GM18498 (cell line): ENCODE measurements around the gene CAPS2.

ENCODE experiments used
- ATAC-seq: cut with Tn5 transposase; IDR thresholded peaks from one replicate; pipeline ENCODE4 v1.9.1; 2021; ENCODE audit warnings: mild to moderate bottlenecking, moderate library complexity; ENCODE audit not compliant: unreplicated experiment

The CAPS2 gene

GRCh38 chr12:75305412-75306332 lies 24.5 kb downstream of the CAPS2 start:
- ATAC-seq, result no peak

GRCh38 chr12:75302781-75303180 lies 27.3 kb downstream of the CAPS2 start:
- no peak for ATAC-seq

- ATAC-seq, result no peak
Observed at GRCh38 chr12:75302225-75302624, 27.9 kb downstream of the CAPS2 start.

- ATAC-seq, result no peak
Observed at GRCh38 chr12:75294797-75295196, 35.3 kb downstream of the CAPS2 start.

GRCh38 chr12:75294336-75294735 lies 35.8 kb downstream of the CAPS2 start:
- no peak for ATAC-seq

- ATAC-seq, result no peak
Observed at GRCh38 chr12:75291014-75291413, 39.1 kb downstream of the CAPS2 start.

DNA sequence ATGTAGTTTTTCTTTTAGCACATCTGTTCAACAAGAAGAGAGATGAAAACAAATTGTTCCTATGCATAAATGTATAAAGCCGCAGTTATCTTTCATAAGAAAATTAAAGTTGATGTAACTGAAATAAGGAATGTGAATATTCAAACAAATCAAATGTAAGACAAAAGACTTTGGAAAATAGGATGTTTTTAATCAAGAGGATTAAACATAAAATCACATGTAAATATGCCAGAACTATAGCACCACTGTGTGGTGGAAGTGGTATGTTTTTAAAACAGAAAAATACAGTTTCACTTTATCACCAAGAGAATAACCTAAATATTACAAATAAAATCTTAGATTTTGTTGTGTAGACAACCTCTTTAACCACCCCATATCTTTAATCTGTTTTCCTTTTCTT lies 40.4 kb downstream of the CAPS2 start:
- ATAC-seq, result no peak

DNA sequence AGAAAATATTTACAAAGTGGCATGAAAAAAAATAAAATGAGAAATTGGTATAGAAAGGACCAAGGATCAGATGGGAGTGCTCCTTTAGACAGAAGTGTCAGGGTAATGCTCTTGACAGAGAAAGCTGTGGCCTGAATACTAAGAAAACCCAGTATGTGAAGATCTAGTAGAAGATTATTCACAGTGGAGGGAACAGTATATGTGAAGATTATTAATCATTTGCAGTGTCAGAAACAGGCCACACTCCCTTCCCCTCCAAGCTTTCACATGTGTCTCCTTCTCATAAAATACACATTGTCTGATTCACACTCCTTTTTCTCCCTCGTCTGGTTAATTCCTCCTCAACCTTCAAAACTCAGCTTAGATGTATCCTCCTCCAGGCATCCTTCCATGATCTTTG lies 41.3 kb downstream of the CAPS2 start:
- ATAC-seq, result no peak

DNA sequence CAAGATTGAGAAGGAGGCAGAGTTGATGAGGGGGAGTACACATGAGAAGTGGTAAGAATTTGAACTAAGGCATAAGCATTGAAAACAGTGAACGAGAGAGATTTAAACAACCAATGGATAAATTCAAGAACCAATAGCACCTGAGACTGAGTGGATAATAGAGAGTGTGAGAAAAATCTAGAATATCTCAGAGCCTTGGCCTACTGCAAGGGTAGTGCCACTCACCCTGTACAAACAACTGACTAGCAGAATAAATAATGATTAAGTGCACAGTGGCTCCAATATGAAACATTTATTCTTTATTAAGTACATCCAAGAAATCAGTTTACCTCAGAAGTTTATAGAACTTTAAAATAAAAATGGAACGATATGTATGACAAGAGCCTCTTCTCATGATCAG lies 54.4 kb downstream of the CAPS2 start:
- ATAC-seq, result no peak

DNA sequence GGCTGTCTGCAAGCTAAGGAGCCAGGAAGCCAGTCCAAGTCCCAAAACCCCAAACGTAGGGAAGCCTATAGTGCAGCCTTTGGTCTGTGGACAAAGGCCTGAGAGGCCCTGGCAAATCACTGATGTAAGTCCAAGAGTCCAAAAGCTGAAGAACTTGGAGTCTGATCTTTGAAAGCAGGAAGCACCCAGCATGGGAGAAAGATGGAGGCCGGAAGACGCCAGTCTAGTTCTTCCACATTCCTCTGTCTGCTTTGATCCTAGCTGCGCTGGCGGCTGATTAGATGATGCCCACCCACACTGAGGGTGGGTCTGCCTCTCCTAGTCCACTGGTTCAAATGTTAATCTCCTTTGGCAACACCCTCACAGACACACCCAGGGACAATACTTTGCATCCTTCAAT lies 58.5 kb downstream of the CAPS2 start:
- no peak for ATAC-seq

GRCh38 chr12:75270157-75270556 lies 60.0 kb downstream of the CAPS2 start:
- no peak for ATAC-seq

- ATAC-seq, result peak; percentile 43
Observed at GRCh38 chr12:75269209-75269608, 60.9 kb downstream of the CAPS2 start.

- ATAC-seq, result no peak
Observed at GRCh38 chr12:75260316-75260715, 69.8 kb downstream of the CAPS2 start.

- ATAC-seq, result no peak
Observed at GRCh38 chr12:75259143-75259542, 71.0 kb downstream of the CAPS2 start.

- ATAC-seq, result no peak
Observed at GRCh38 chr12:75257510-75257909, 72.6 kb downstream of the CAPS2 start.

GRCh38 chr12:75245108-75245507 lies 85.0 kb downstream of the CAPS2 start:
- ATAC-seq, result no peak

DNA sequence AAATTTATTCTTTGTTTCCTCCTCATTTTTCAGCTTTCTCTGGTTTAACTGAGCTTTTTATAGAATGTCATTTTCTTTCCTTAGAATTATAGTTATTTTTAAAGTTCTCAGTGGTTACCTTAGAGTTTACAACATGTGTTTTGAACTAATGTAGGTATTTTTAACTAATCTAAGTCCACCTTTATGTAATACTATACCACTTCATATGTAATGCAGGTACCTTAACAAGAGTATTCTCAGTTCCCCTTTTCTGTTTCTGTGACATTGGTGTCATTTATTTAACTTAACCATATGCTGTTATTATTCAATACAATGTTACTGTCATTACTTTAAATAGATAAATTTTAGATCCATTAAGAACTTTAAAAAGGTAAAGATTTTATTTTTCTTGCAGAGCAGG lies 90.1 kb downstream of the CAPS2 start:
- peak; percentile 77 for ATAC-seq

- no peak for ATAC-seq
Observed at GRCh38 chr12:75236206-75236605, 93.9 kb downstream of the CAPS2 start.

DNA sequence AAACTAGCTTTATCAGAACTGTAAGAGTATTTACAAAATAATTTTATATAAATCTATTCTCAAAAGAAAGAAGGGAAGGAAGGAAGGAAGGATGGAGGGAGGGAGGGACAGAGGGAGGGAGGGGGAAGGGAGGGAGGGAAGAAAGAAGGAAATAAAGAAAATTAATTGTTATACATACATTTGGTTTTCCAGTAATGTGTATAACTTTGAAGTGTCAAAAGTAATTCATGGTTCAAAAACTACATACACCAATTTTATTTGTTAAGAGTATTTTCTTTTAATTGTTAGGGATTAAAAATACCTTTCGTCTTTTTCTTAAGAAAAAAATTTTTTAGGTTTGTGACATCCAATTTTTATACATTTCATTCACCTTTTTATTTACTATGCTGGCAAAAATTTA lies 103.0 kb downstream of the CAPS2 start:
- ATAC-seq, result no peak
